Activated T-cell treated with anti-CD3 and anti-CD28 coated beads, Interleukin-2, amount 50 U/mL, for 24 hours (primary cell): Measurements from ENCODE around the gene HJV.
"Not testable (repeated sequence)": the region's sequence is repeated elsewhere in the genome, so short reads cannot be mapped to it uniquely, and the experiment has no call there.

Source experiments
- DNase-seq: peaks from one replicate; pipeline ENCODE4 v3.0.0-alpha.2; 2020
- H3K27ac Mint-ChIP-seq: 2 replicates; pipeline ENCODE4 v1.8.0; 2020; ENCODE audit warnings: mild to moderate bottlenecking, mixed read lengths
- H3K27me3 Mint-ChIP-seq: 2 replicates; pipeline ENCODE4 v1.8.0; 2020; ENCODE audit warnings: mixed read lengths
- H3K36me3 Mint-ChIP-seq: 2 replicates; pipeline ENCODE4 v1.8.0; 2020; ENCODE audit warnings: low read depth, mixed read lengths
- H3K4me1 Mint-ChIP-seq: 2 replicates; pipeline ENCODE4 v1.8.0; 2020; ENCODE audit warnings: low read depth, mixed read lengths
- H3K4me3 Mint-ChIP-seq: 2 replicates; pipeline ENCODE4 v1.8.0; 2020; ENCODE audit warnings: mild to moderate bottlenecking, moderate library complexity, mixed read lengths
- H3K9me3 Mint-ChIP-seq: 2 replicates; pipeline ENCODE4 v1.8.0; 2020; ENCODE audit warnings: mixed read lengths

Gene HJV, protein sequence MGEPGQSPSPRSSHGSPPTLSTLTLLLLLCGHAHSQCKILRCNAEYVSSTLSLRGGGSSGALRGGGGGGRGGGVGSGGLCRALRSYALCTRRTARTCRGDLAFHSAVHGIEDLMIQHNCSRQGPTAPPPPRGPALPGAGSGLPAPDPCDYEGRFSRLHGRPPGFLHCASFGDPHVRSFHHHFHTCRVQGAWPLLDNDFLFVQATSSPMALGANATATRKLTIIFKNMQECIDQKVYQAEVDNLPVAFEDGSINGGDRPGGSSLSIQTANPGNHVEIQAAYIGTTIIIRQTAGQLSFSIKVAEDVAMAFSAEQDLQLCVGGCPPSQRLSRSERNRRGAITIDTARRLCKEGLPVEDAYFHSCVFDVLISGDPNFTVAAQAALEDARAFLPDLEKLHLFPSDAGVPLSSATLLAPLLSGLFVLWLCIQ

DNA sequence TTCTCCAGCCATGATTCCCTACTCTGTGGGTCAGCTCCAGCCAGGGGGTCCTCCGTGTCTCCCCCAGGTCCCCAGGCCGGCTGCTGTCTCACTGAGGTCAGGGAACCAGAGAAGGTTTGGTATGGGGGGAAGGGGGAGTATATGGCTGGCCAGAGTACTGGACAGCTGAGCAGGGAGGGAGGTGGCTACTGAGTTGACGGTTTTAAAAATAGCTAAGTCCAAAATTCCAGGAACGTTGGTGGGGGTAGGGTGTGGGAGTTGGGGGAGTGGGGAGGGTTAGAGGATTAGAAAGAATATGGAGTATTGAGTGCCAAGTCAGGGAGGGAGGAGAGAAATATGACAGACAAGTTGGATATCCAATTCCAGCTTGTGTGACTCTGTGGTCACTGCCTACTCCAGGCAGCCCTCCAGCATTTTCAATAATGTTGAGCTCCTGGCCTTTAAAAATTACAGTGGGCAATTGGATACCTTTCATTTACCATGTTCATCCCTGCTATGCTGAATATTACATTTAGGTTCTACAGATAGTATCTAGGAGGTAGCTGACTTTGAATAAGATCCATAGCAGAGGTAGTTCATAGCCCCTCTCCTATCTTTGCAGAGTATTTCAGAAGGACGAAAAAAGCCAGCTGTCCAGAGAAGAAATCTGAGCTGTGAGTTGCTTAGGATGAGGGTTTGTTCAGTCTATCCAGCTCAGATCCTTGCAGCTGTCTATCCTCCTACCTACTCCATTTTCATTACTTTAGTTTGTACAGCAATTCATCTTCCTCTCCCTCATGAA, at the start of gene HJV:
Gene HJV, minus strand, starts transcription at position 114 of the 781 bp plus-strand sequence. CDS start 1,504 bp downstream, outside the sequence.
- Mint-ChIP-seq H3K27ac (no peak within 1 kb of the TSS), H3K4me1 (peaks cover 8% of the 10 kb centered on the region), H3K36me3 (no peaks in the 10 kb centered on the region), H3K4me3 (no peak within 1 kb of the TSS), H3K9me3 (no peaks in the 10 kb centered on the region), H3K27me3 (peaks cover 65% of the 10 kb centered on the region)
- no peak for DNase-seq

DNA sequence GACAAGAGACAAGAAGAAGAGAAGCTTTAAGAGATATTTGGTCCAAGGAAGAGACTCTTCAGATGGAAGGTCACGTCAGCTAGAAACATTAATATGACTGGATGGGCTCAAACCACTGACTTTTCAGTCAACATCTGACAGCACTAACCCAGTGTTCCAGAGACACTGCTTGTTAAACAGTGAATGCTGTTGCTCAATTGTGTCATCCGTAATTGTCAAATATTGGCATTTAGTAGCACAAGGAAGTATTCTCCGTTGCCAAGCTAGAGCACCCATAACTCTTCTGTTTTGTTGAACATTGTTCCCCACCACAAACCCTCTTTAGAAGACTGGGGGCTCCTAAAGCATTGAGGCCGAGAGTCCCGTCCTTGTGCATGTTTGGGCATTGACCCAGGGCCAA, 37.6 kb upstream of the HJV start:
- not testable (repeated sequence) for H3K4me1 Mint-ChIP-seq, H3K4me3 Mint-ChIP-seq, DNase-seq, H3K9me3 Mint-ChIP-seq, H3K27me3 Mint-ChIP-seq, H3K36me3 Mint-ChIP-seq, H3K27ac Mint-ChIP-seq

DNA sequence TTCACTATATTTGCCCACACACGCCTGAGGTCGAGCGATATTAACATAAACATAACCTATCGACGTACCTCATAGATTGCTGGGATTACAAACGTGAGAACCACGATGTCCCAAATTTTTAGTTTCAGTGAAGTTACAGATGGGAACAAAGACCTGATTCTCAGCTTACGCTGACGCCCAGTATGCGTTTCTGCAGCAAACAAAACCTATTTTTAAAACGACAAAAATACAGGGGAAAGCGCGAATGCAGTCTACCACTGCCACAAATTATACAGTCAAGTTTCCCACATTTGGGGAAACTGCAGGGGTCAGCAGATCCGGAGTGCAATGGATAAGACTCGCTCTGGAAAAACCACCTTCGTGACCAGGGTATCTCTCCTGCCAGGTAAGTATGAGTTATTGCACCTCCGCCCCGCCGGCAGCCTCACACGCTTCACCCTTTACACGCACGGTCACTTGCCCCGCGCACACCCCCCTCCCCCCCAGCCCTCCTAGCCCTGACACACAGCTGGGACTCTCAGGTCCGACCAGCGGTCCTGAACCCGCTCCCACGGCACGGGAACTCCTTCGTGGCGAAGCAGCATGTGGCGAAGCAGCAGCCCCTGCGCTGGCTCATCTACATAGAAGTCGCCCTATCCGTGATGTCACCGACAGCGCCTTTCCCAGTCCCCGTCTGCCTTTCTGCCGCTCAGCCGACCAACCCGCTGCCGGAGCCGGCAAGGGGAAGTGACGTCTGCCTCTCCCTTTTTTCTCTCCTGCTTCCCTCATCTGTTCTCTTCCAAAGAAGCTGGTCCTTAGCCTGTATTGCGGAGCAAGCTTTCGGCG, 30.5 kb upstream of the HJV start:
- not testable (repeated sequence) for H3K9me3 Mint-ChIP-seq, H3K36me3 Mint-ChIP-seq, H3K27me3 Mint-ChIP-seq
- Mint-ChIP-seq H3K4me3 (peak overlapping the region; percentile 80), H3K4me1 (peaks cover 35% of the 10 kb centered on the region), H3K27ac (peak overlapping the region; percentile 100)
- DNase-seq, result peak; percentile 84

DNA sequence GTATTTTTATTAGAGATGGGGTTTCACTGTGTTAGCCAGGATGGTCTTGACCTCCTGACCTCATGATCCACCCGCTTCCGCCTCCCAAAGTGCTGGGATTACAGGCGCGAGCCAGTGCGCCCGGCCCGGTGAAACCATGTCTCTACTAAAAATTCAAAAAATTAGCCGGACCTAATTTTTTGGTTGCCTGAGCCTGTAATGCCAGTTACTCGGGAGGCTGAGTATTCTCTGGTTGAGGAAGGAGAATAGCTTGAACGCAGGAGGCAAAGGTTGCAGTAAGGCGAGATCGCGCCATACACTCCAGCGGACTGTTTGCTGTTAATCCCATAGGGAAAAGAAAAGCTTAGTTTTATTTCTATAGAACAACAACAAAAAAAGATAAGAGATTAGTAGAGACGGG, 29.9 kb upstream of the HJV start:
- peak; percentile 43 for DNase-seq
- Mint-ChIP-seq H3K27me3 (no peaks in the 10 kb centered on the region), H3K4me1 (peaks cover 35% of the 10 kb centered on the region), H3K4me3 (peak overlapping the region; percentile 80), H3K9me3 (no peaks in the 10 kb centered on the region), H3K27ac (peak overlapping the region; percentile 100), H3K36me3 (no peaks in the 10 kb centered on the region)

DNA sequence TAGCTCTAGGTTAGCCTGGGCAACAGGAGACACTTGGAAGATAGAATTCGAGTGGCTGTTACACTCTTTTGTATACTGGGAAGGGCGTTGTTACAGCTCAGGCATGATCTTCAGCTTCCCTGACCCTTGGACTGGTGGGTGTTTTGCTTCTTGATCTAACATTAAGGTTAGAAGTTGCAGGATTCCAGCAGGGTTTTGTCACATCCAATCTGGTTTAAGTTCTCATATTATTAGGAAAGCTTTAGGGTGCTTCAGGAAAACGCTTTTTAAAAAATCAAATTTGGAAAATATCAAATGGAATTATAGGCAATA, 29.1 kb upstream of the HJV start:
- H3K36me3 Mint-ChIP-seq, H3K27me3 Mint-ChIP-seq, H3K9me3 Mint-ChIP-seq, H3K4me3 Mint-ChIP-seq, DNase-seq: not testable (repeated sequence)
- Mint-ChIP-seq H3K4me1 (peaks cover 35% of the 10 kb centered on the region), H3K27ac (peak overlapping the region; percentile 85)

DNA sequence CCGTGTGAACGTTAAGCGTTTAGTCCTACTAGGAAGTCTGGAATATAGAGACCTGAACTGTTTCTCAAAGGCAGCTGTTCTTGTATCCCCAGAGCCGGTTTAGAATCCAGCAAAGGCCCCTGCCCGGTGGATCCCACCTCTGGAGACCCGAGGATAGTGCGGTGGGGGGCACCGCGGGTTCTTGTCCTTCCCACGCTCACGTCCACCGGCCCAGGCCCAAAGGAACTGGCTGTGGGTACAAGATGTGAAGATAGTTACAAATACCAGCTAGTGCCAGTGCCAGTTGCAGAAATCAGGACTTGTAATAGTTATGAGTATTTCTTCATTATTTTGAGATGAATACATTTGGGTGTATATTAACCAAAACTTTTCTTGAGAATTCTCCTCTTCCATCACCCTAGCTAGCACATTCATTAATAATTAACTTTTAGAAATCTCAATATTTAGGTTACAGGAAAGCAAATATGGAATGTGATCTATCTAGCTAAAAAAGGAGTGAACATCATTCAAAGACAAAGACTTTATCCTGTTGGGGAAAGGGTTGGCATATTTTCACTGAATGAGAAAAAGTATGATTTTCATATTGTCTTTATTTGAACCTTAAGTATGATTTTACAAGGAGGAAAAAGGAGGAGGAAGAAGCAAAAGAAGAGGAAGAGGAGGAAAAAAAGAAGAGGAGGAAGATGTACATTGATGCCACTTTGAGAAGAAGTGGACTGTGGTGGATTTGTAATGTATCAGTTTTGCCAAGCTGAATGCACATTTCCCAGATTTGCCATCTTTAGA, 28.5 kb upstream of the HJV start:
- H3K4me1 Mint-ChIP-seq, result peaks cover 35% of the 10 kb centered on the region
- not testable (repeated sequence) for DNase-seq, H3K9me3 Mint-ChIP-seq, H3K36me3 Mint-ChIP-seq, H3K27me3 Mint-ChIP-seq, H3K27ac Mint-ChIP-seq, H3K4me3 Mint-ChIP-seq

DNA sequence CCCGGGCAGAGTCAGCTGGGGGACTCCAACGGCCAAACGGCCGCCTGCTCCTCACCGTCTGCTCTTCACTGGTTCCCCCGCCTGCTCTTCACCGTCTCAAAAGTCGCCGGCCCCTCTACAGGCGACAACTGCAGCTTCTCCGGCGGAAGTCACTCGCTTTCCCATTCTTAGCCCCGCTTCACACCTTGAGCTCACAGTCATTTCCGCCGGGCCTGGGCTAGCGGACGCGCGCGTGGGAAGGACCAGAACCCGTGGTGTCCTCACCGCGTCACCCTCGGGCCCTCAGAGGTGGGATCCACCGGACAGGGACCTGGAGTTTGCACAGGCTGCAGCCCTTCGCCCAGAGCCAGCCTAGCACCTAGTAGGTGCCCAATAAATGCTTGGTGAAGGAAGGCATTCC, 27.9 kb upstream of the HJV start:
- no peaks in the 10 kb centered on the region for H3K9me3 Mint-ChIP-seq
- H3K27me3 Mint-ChIP-seq, result no peaks in the 10 kb centered on the region
- H3K36me3 Mint-ChIP-seq, result no peaks in the 10 kb centered on the region
- no peak overlapping the region for H3K4me3 Mint-ChIP-seq
- H3K4me1 Mint-ChIP-seq, result peaks cover 35% of the 10 kb centered on the region
- DNase-seq, result peak; percentile 42
- H3K27ac Mint-ChIP-seq, result peak overlapping the region; percentile 27

DNA sequence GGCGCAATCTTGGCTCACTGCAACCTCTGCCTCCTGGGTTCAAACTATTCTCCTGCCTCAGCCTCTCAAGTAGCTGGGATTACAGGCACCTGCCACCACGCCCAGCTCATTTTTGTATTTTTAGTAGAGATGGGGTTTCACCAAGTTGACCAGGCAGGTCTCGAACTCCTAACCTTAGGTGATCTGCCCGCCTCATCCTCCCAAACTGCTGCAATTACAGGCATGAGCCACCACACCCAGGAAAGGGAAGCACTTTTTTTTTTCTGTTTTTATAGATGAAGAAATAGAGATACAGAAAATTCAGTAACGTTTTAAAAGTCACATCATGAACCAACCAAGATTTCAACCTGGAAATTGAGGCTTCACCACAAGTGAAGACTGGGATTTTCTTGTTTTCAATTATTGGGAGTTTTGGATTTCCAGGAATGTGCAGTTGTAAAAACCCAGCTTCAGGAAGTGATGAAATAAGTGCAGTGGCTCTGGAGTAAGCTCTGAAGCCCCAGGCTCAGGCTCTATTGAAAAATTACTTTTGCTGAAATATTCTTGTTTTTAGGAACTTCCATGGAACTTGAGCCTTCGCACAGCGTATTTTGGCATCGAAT, 27.1 kb upstream of the HJV start:
- not testable (repeated sequence) for H3K9me3 Mint-ChIP-seq, DNase-seq, H3K4me3 Mint-ChIP-seq, H3K27ac Mint-ChIP-seq, H3K27me3 Mint-ChIP-seq, H3K36me3 Mint-ChIP-seq
- H3K4me1 Mint-ChIP-seq, result peaks cover 35% of the 10 kb centered on the region

DNA sequence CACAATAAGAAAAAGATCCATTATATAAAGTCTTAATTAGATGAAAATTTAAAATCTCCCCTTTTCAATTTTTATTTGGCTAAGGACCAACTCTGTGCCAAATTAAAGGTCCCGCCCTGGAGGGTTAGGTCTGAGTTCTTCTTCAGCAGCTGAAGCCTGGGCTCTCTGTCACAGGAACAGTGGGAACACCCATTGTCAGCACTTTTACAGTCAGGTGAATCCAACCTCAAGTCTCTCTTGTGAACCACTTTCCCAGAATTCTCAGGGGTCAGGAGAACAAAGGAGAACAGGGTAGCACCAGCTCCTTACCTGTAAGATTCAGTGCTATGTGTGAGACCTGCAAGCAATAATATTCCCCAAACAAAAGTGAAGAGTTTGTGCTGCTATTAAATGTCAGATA, 25.1 kb upstream of the HJV start:
- DNase-seq, result no peak
- H3K4me3 Mint-ChIP-seq, result no peak overlapping the region
- H3K27me3 Mint-ChIP-seq, result no peaks in the 10 kb centered on the region
- peaks cover 25% of the 10 kb centered on the region for H3K4me1 Mint-ChIP-seq
- no peak overlapping the region for H3K27ac Mint-ChIP-seq
- H3K36me3 Mint-ChIP-seq, result no peaks in the 10 kb centered on the region
- H3K9me3 Mint-ChIP-seq, result no peaks in the 10 kb centered on the region

DNA sequence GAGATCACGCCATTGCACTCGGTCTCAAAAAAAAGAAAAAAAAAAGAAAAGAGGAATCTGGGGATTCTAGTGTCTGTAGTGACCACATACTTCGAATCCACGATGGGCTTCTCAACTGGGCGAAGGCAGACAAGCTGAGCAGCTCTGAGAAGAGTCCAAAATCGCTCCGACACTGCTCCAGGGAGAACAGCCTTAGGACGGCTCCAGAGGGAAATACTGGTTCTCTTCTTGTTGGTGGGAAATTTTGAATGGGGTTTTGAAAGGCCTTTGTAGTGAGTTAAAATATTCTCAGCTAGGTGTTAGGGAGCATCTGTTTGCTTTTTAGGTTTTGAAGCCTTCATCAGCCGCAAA, 18.3 kb upstream of the HJV start:
- Mint-ChIP-seq H3K4me1 (peaks cover 34% of the 10 kb centered on the region), H3K4me3 (peak overlapping the region; percentile 89), H3K27me3 (peaks cover 3% of the 10 kb centered on the region), H3K27ac (peak overlapping the region; percentile 97), H3K9me3 (no peaks in the 10 kb centered on the region), H3K36me3 (peaks cover 12% of the 10 kb centered on the region)
- DNase-seq, result no peak

DNA sequence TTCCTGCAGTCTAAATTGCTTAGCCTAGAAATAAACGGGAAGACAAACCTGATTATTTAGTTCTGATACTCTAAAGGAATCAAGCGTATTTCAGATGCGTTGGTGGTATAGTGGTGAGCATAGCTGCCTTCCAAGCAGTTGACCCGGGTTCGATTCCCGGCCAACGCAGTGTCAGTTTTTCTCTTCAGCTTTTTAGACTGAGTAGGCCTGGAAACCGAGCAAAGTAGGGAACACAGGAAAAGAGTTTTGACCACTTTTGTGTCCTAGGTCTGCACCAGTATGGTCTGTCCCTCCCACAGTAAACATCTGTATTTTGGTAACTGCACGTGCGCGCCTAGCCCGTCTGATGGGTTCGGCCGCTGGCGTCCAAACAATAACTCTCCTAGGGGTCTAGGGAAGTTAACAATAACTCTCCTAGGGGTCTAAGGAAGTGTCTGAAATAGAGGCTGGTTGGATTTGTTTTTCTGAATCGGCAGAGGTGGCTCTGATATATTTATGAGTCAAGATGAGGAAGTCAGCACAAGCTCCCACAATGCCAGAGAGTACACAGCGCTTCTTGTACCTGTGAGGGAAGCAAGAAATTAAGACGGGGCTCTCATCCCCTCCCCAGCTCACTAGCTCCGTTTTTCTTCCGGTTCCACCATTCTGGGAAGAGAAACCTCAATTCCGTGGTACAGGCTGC, 15.6 kb upstream of the HJV start:
- peak; percentile 88 for DNase-seq
- Mint-ChIP-seq H3K36me3 (peaks cover 12% of the 10 kb centered on the region), H3K4me1 (peaks cover 40% of the 10 kb centered on the region), H3K27me3 (peaks cover 3% of the 10 kb centered on the region), H3K9me3 (no peaks in the 10 kb centered on the region), H3K4me3 (peak overlapping the region; percentile 89), H3K27ac (peak overlapping the region; percentile 97)

DNA sequence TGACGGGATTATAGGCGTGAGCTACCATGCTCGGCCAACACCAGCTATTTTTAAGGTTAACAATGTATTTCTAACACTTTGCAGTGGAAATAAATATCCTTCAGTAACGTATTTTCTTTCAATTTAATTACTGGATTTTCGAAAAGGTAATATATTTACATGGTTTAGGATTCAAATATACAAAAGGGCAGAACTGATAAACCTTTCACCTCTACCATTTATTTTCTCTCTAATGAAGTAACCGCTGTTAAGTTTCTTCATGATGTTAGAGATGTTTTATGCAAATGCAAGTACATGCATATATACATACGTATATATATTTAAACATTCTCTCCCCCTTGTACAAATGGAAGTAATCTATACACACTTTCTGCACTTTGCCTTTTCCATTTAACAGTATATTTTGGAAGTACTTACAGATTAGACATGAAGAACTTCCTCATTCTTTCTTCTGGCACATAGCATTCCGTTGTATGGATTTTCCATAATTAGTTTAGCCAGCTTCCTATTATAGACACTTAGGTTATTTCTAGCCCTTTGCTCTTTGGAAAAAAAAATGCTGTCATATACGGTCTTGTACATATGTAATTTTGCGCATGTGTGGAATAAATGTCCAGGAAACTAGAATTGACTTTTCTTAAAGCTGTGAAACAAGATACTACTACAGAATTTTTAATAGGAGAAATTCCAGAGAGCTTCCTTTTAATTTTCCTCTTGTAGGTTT, 14.9 kb upstream of the HJV start:
- H3K4me1 Mint-ChIP-seq, result peaks cover 40% of the 10 kb centered on the region
- peaks cover 3% of the 10 kb centered on the region for H3K27me3 Mint-ChIP-seq
- H3K36me3 Mint-ChIP-seq, result peaks cover 12% of the 10 kb centered on the region
- H3K4me3 Mint-ChIP-seq, result peak overlapping the region; percentile 89
- no peaks in the 10 kb centered on the region for H3K9me3 Mint-ChIP-seq
- peak overlapping the region; percentile 97 for H3K27ac Mint-ChIP-seq
- DNase-seq, result no peak

DNA sequence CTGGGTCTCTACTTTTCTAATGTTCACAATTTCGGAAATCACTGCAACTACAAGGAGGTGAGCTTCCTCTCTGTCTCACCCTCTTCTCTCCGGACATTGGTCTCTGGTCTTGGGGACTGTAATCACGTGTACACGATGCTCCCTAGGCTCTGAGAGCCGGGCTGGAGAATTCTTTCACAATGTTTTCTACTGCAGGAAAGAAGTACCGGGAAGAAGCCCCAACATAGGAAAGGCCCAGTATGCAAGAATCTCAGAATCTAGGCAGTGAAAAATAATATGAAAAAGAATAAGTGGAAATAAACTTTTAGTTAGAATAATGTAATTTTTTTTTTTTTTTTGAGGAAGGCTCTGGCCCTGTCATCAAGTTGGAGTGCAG, 13.5 kb upstream of the HJV start:
- Mint-ChIP-seq H3K27me3 (peaks cover 6% of the 10 kb centered on the region), H3K9me3 (no peaks in the 10 kb centered on the region), H3K27ac (peak overlapping the region; percentile 97), H3K4me3 (peak overlapping the region; percentile 89), H3K4me1 (peaks cover 40% of the 10 kb centered on the region), H3K36me3 (peaks cover 12% of the 10 kb centered on the region)
- DNase-seq, result no peak
